KG1 (cell line): ENCODE measurements around the gene PRM2.

Experiments
- DNase-seq: peaks from one replicate; lab custom pipeline; 2025; lab: John Stamatoyannopoulos, UW

PRM2 gene

GRCh38 chr16:11248133-11248532 lies 28.1 kb downstream of the PRM2 start:
- DNase-seq, result no peak

- DNase-seq, result no peak
Measured at GRCh38 chr16:11245988-11246387, 30.3 kb downstream of the PRM2 start.

- DNase-seq, result no peak
Measured at GRCh38 chr16:11245222-11245737, 31.0 kb downstream of the PRM2 start.

DNA sequence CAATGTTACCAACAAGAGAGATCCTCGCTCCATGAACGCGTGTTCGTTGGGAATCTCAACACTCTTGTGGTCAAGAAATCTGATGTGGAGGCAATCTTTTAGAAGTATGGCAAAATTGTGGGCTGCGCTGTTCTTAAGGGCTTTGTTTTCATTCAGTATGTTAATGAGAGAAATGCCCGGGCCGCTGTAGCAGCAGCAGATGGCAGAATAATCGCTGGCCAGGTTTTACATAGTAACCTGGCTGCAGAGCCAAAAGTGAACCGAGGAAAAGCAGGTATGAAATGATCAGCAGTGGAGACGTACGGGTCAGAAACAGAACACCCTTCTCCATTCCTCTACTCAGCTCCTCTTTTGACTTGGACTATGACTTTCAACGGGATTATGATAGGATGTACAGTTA lies 33.6 kb downstream of the PRM2 start:
- no peak for DNase-seq

GRCh38 chr16:11241480-11242204 lies 34.6 kb downstream of the PRM2 start:
- no peak for DNase-seq

GRCh38 chr16:11240636-11241473 lies 35.4 kb downstream of the PRM2 start:
- DNase-seq, result no peak

- DNase-seq, result no peak
Measured at GRCh38 chr16:11239644-11240632, 36.3 kb downstream of the PRM2 start.

DNA sequence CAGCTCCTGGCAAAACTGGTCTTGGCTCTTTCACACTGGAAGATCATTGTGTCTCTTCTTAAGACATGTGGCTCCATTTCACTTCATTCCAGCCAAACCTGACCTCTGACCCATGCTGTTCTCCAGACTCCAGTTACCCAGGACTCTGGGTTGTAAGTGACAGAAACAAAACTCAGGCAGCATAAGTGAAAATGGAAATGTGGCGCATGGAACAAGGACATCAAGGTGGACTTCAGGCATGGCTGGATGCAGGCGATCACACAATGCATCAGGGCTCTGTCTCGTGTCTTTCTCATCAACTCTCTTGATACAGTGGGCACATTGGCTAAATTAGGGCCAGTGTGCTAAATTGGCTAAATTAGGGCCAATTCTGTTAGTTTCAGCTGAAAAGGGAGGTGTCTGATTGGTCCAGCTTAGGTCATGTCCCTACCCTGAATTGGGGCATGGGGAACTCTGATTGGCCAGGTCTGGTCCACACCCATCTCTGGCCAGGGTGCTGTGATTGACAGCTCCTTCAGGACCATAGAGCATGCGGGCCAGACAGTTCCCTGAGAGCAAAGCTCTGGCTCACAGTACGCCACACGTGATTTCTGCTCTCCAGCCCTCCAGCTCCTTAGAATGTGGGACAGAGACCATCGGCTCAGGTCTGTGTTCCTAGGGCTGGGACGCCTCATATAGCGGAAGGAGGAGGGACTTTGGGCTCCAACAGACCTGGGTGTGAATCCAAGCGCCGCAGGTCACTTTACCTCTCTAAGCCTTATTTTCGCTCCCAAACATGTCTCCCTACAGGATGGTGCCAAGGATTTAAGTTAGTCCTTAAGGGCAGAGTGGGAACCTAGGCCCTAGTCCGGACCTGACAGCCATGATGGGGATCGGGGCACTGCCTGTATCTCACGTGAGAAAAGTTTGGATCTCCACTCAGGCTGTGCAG lies 37.7 kb downstream of the PRM2 start:
- no peak for DNase-seq

DNA sequence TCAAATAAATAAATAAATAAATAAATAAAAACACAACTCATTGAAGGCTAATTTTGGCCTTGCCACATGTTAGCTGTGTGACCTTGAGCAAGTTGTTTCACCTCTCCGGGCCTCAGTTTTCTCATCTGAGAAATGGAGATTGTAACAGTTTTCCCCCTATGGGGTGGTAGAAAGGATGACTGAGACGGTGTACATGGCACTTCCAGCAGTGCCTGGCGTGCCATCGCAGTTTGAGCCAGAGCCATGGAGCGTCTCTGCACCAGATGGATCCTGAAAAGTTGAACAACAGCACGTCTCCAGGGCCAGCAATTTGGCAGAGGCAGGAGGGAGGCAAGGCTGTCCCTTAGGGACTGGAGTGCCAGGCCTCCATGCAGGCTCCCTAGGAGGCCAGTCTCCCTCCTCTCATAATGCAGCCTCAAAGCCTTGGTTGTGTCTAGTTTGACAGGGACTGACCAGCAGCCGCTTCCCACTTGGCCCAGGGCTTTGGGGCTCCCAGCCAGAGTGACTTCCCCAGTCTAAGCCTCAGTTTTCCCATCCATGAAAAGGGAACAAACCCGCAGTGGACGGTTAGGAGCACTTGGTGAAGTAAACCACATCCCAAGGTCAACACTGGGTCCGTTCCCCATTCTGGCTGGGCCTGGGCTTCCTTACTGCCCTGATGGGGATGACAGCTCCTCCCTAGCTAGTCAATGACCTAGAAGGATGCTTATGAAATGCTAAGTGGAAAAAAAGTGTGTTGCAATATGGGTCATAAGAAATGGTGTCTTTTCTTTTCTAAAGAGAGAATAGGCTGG lies 39.6 kb downstream of the PRM2 start:
- no peak for DNase-seq

DNA sequence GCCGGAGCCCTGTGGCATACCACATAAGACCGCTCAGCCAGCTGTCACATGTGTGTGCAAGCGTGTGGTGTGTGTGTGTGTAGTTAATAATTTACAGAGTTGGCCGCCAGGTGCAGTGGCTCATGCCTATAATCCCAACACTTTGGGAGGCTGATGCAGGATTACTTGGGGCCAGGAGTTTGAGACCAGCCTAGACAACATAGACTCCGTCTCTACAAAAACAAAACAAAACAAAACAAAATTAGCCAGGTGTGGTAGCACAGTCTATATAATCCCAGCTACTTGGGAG lies 40.6 kb downstream of the PRM2 start:
- DNase-seq, result no peak

DNA sequence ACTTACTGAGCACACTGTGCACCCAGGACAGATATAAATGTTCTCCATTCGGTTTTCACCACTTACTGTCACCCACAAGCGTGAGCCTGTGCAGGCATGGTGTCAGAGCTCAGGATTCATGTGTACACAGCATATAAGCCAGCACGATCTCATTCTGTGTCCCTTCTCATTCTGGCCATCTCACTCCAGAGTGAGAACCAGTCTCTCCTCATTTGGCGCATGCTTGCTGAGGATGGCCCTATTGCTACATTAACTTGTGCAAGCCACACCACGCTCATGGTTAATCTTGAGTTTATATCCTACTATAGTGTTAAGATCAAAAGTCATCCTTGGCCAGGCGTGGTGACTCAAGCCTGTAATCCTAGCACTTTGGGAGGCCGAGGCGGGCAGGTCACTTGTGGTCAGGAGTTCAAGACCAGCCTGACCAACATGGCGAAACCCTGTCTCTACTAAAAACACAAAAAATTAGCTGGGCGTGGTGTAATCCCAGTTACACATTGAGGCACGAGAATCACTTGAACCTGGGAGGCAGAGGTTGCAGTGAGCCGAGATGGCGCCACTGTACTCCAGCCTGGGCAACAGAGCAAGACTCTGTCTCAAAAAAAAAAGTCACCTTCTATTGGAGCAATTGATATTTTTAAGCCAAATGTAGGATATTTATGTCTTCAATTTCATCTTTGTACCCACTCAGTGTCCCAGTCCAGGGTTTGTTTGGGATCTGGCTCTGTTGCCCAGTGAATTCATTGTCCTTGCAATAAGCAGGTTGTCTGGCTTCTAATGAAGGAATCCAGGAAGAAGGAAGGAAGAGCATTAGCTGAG lies 41.2 kb downstream of the PRM2 start:
- DNase-seq, result no peak

GRCh38 chr16:11233727-11234376 lies 42.4 kb downstream of the PRM2 start:
- DNase-seq, result peak; percentile 35

DNA sequence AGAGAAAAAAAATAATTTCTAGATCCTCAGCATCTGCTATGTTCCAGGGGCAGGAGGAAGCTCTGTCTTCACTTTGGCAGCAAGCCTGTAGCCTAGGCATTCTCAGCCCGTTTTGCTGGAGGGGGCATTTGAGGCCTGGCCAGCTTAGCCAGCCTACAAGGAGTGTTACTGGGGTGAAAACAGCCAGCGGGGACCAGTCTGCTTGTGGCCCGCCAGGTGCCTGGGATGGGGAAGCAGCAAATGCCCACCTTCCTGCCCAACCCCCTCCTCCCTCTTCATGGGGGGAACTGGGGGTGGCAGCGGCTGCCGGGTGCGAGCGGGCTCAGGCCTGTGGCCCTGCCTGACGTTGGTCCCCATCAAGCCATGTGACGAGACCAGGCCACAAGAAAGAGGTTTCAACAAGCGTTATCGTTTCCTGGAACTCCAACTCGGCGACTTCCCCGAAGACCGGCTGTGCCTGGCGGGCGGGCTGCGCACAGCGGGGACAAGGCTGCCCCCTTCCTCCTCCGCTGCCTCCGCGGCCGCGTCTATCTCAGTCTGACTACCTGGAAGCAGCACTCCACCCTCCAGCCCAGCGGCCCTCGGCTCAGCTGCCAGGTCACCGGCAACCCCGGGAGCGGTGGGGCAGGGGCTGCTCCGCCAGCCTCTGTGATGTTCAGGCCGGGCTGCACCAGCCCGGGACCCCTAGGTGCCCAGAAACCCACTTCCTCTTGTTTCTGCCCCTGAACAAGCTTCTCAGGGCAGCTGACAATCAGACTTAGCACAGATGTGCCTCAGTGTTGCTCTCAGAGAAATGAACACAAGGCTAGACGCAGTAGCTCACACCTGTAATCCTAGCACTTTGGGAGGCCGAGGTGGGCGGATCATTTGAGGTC lies 43.2 kb downstream of the PRM2 start:
- peak; percentile 75 for DNase-seq

DNA sequence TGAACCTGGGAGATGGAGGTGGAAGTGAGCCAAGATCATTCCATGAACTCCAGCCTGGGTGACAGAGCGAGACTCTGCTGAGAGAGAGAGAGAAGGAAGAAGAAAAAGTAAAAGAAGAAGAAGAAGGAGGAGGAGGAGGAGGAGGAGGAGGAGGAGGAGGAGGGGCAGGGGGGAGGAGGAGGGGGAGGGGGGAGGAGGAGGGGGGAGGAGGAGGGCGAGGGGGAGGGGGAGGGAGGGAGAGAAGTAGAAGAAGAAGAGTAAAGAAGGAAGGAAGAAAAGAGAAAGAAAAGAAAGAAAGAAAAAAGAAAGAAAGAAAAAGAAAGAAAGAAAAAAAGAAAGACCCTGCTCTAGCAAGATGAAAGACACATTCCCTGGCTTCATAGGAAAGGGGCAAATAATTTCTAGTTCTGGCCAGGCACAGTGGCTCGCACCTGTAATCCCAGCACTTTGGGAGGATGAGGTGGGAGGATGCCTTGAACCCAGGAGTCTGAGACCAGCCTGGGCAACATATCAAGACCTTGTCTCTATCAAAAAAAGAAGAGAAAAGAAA lies 43.9 kb downstream of the PRM2 start:
- no peak for DNase-seq

GRCh38 chr16:11231367-11231970 lies 44.8 kb downstream of the PRM2 start:
- DNase-seq, result no peak

- no peak for DNase-seq
Measured at GRCh38 chr16:11229906-11230305, 46.4 kb downstream of the PRM2 start.

DNA sequence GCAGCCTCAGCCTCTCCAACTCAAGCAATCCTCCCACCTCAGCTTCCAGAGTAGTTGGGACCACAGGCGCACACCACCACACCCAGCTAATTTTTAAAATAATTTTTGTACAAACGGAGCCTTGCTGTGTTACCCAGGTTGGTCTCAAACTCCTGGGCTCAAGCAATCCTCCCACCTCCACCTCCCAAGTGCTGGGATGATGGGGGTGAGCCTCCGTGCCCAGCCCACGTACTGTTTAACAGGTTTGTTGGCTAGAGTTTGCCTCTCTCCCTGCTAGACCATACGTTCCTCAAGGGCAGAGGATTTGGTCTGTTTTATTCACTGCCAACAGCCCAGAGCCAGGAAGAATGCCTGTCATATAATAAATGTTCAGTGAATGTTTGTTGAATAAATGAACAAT lies 46.8 kb downstream of the PRM2 start:
- no peak for DNase-seq
